Heart left ventricle (tissue), 16 donors: ENCODE results near the gene ZNF789. TPM values are rescaled to one million over a fixed set of nuclear protein-coding genes. Genes with fewer than 3 reads are reported as not detected.
A peak's percentile ranks its signal among the peaks of the same experiment; 100 is the strongest.

Experiments used
- ATAC-seq, 4 donors: fragments of 200-7000 bp; cut with Tn5 transposase; one replicate each; pipeline ENCODE4 v1.9.1; 2020 to 2022; ENCODE audit warnings: moderate library complexity in 4 of 4, mild to moderate bottlenecking in 3 of 4, moderate number of reproducible peaks in 1 of 4
- DNase-seq, 5 donors: peaks; one replicate each; pipeline ENCODE4 v3.0.0-alpha.2; 2020
- H3K27ac ChIP-seq, 12 donors: fragments of 200-600 bp; sonication (generic) in 4 of 12; one replicate each; pipeline versions ENCODE4 v1.5.0 to v1.8.0; 2016 to 2022; ENCODE audit warnings: mild to moderate bottlenecking in 2 of 12
- H3K27me3 ChIP-seq, 9 donors: fragments of 200-600 bp; sonication (generic) in 2 of 9; one replicate each; pipeline versions ENCODE4 v1.5.1 to v1.8.0; 2016 to 2022; ENCODE audit warnings: mild to moderate bottlenecking in 3 of 9
- H3K36me3 ChIP-seq, 9 donors: fragments of 200-600 bp; sonication (generic) in 2 of 9; one replicate each; pipeline versions ENCODE4 v1.5.0 to v1.8.0; 2018 to 2022; ENCODE audit warnings: mild to moderate bottlenecking in 2 of 9
- H3K4me1 ChIP-seq, 12 donors: fragments of 200-600 bp; sonication (generic) in 4 of 12; one replicate each; pipeline versions ENCODE4 v1.5.0 to v1.8.0; 2016 to 2022; ENCODE audit warnings: mild to moderate bottlenecking in 3 of 12
- H3K4me3 ChIP-seq, 12 donors: fragments of 200-600 bp; sonication (generic) in 4 of 12; one replicate each; pipeline versions ENCODE4 v1.5.0 to v1.8.0; 2017 to 2022; ENCODE audit warnings: mild to moderate bottlenecking in 9 of 12, moderate library complexity in 4 of 12
- H3K9me3 ChIP-seq, 12 donors: fragments of 200-600 bp; sonication (generic) in 4 of 12; one replicate each; pipeline versions ENCODE4 v1.5.0 to v1.8.0; 2016 to 2022; ENCODE audit warnings: mild to moderate bottlenecking in 1 of 12
- CTCF ChIP-seq, 12 donors: fragments of 200-600 bp; sonication (generic) in 4 of 12; IDR thresholded peaks; one replicate each; pipeline versions ENCODE4 v1.5.0 to v1.8.0; 2018 to 2022; ENCODE audit warnings: antibody characterized with exemption in 12 of 12, mild to moderate bottlenecking in 5 of 12
- POLR2A ChIP-seq, 2 donors: fragments of 450-650 bp; IDR thresholded peaks; one replicate each; pipeline ENCODE4 v1.6.1; 2017; ENCODE audit warnings: antibody characterized with exemption in 2 of 2, mild to moderate bottlenecking in 2 of 2, moderate library complexity in 2 of 2
- WGBS, 4 donors: extraction: QIAGEN DNeasy Blood & Tissue Kit in 2 of 4; methylation state at CpG; one replicate each; pipeline versions ENCODE4 v1.1.5 to v1.1.7; 2013 to 2018; 5-methylcytosine and 5-hydroxymethylcytosine counted together
- intact Hi-C, 10 donors: fragments of 100-400 bp; cut with DNase I; formaldehyde crosslinking; loops; one replicate each; pipeline versions ENCODE4 v1.11.1 to v1.14.2; 2022
- polyA plus RNA-seq, 2 donors: library from polyadenylated mRNA; stranded (reverse); fragments of 200-250 nt; gene quantifications; one replicate each; pipeline ENCODE4 v1.2.3, GENCODE V29; 2013
- total RNA-seq, 9 donors: library from RNA; depleted of rRNA in 2 of 9; stranded (reverse); fragments of >200 nt in 2 of 9; fragmentation: NEBNext Ultra II Directional in 3 of 9; extraction: Animal tissue kit (Norgen Biotek cat#: 25700) in 3 of 9; gene quantifications; one replicate each; pipeline versions ENCODE4 v1.1.0 to v1.2.4, GENCODE V29; 2016 to 2023
- donor health status: ischemic (EF 13 %, LVEDD 7.1; RV severe dilation, severe dysfunction).
- donor health status: healthy with polysubstance abuse.
- donor health status: DM: no; HTN: yes; CAD: no.
- donor health status: DM: no; HTN: no; CAD: no.
- donor health status: ischemic (EF 25% LVEDD 6.9; RV normal size, moderate dysfunction).
- donor health status: ischemic (EF 25% LVEDD 5.7; RV mildly dilated, moderate dysfunction).
- donor health status: healthy.
- donor health status: DM: yes; HTN: yes; CAD: no.
- donor health status: ischemic (EF 35%, LVEDD 5.7; RV mildly dilated, moderate dysfunction).
- donor health status: nonischemic (EF 11% LVEDD 7.7; RV severe dilation, severe dysfunction).
- donor health status: DM: yes; HTN: yes; CAD: no.
- donor health status: PGD.
- donor health status: ischemic (EF 29% LVEDD 5.4; RV normal size, mild dysfunction).
- donor health status: nonischemic (EF 23%, LVEDD 6.1; RV moderate dilation, normal function).

Gene ZNF789
- total and polyA plus RNA-seq, 11 donors: 2.1 to 5.2 (median 3.3) TPM

- no peak overlapping the region for H3K4me3 ChIP-seq
- H3K36me3 ChIP-seq: peaks cover 0 to 74% (median 62%) of the 10 kb centered on the region in 9 donors
- intact Hi-C loops: loop anchor here in 2 of 10 donors (5.0 to 10.0 kb wide), 2 partner anchors 43 to 111 kb away; partner anchors contain the start of gene ZNF655 (in 1 of the 2)
- no peaks in the 10 kb centered on the region for H3K9me3 ChIP-seq
- DNase-seq: no peak
- H3K4me1 ChIP-seq: peaks cover 0 to 3% (median 0%) of the 10 kb centered on the region in 12 donors
- WGBS, 4 donors: 91 to 98% (median 96%) methylated on average over 1 of the region's 1 CpG
- H3K27me3 ChIP-seq: no peaks in the 10 kb centered on the region
- no peak for ATAC-seq
- no peak overlapping the region for H3K27ac ChIP-seq
- no peak for TF ChIP-seq CTCF (IDR thresholded peaks at IDR 0.05)
- TF ChIP-seq POLR2A (IDR thresholded peaks at IDR 0.05): no peak
These were observed 41.4 kb downstream of the ZNF789 start for GRCh38 chr7:99514050-99514449.

- 88 to 96% (median 94%) methylated on average over 3 of the region's 3 CpGs for WGBS, 4 donors
- ATAC-seq (no peak), DNase-seq (no peak)
- H3K27ac ChIP-seq: no peak overlapping the region
- H3K9me3 ChIP-seq: no peaks in the 10 kb centered on the region
- intact Hi-C loops: no loop called here
- peaks cover 0 to 88% (median 70%) of the 10 kb centered on the region in 9 donors for H3K36me3 ChIP-seq
- H3K4me3 ChIP-seq: no peak overlapping the region
- TF ChIP-seq CTCF (IDR thresholded peaks at IDR 0.05) (no peak), POLR2A (IDR thresholded peaks at IDR 0.05) (no peak)
- no peaks in the 10 kb centered on the region for H3K27me3 ChIP-seq
- H3K4me1 ChIP-seq: no peaks in the 10 kb centered on the region
These were observed 48.7 kb downstream of the ZNF789 start for GRCh38 chr7:99521399-99521798.

- Histone ChIP-seq H3K27ac (no peak overlapping the region), H3K9me3 (peaks cover 0 to 32% (median 11%) of the 10 kb centered on the region in 12 donors), H3K27me3 (no peaks in the 10 kb centered on the region), H3K36me3 (peaks cover 0 to 97% (median 77%) of the 10 kb centered on the region in 9 donors), H3K4me3 (no peak overlapping the region), H3K4me1 (no peaks in the 10 kb centered on the region)
- ATAC-seq: no peak
- 93 to 96% (median 95%) methylated on average over 21 of the region's 21 CpGs for WGBS, 4 donors
- intact Hi-C loops: no loop called here
- peak in 2 of 12 donors; percentile 7 to 11 for TF ChIP-seq CTCF (IDR thresholded peaks at IDR 0.05)
- no peak for TF ChIP-seq POLR2A (IDR thresholded peaks at IDR 0.05)
- no peak for DNase-seq
These were observed 53.2 kb downstream of the ZNF789 start for GRCh38 chr7:99525713-99526440.

GRCh38 chr7:99531354-99531765 lies 58.7 kb downstream of the ZNF789 start:
- 98 to 99% (median 98%) methylated on average over 12 of the region's 12 CpGs for WGBS, 4 donors
- Histone ChIP-seq H3K4me1 (no peaks in the 10 kb centered on the region), H3K4me3 (no peak overlapping the region), H3K36me3 (peaks cover 13 to 79% (median 54%) of the 10 kb centered on the region in 9 donors), H3K9me3 (peaks cover 0 to 86% (median 39%) of the 10 kb centered on the region in 12 donors), H3K27ac (no peak overlapping the region), H3K27me3 (no peaks in the 10 kb centered on the region)
- intact Hi-C loops: no loop called here
- ATAC-seq (no peak), DNase-seq (no peak)
- no peak for TF ChIP-seq CTCF (IDR thresholded peaks at IDR 0.05)
- TF ChIP-seq POLR2A (IDR thresholded peaks at IDR 0.05): no peak
